ENCODE results near the gene HSPA8. TPM values are rescaled to one million over a fixed set of nuclear protein-coding genes. Genes with fewer than 3 reads are reported as not detected.
"Not testable (repeated sequence)": the region's sequence is repeated elsewhere in the genome, so short reads cannot be mapped to it uniquely, and the experiment has no call there.

Gene HSPA8
- total RNA-seq, 1 donor from 2014 or later: 1,277 TPM

DNA sequence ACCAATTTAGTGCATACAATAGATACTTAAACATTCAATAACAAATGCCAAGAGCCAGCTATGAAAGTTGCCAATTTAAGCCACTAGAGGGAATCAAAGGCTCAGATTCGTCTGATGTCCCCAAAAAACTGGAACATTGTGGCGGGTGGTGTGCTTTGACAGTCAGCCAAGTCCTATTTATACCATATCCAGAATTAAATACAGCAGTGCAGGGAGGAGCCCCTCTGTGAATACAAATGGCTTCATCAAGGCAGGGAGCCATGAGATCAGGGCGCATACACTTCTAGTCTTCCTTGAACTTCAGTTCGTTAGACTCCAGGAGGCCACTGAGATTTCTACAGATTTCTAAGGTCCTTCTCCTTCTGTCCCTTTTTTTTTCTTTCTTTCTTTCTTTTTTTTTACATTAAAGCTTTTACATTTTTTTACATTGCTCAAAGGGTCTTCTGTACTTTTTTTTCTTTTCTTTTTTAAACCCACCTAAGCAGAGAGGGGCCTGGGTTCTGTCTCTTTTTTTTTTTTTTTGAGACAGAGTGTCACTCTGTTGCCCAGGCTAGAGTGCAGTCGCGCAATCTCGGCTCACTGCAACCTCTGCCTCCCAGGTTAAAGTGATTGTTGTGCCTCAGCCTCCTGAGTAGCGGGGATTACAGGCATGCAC lies 41.5 kb upstream of the HSPA8 start:
- no peak for FAIRE-seq
- H3K4me3 ChIP-seq (ENCODE audit: low read depth, low read length): no peak overlapping the region
- no peaks in the 10 kb centered on the region for H3K36me3 ChIP-seq (ENCODE audit: control insufficient read depth, insufficient read depth, low read length)
- H3K27me3 ChIP-seq (ENCODE audit: control insufficient read depth, insufficient read depth, low read length): no peaks in the 10 kb centered on the region
- TF ChIP-seq, protein P1, sequence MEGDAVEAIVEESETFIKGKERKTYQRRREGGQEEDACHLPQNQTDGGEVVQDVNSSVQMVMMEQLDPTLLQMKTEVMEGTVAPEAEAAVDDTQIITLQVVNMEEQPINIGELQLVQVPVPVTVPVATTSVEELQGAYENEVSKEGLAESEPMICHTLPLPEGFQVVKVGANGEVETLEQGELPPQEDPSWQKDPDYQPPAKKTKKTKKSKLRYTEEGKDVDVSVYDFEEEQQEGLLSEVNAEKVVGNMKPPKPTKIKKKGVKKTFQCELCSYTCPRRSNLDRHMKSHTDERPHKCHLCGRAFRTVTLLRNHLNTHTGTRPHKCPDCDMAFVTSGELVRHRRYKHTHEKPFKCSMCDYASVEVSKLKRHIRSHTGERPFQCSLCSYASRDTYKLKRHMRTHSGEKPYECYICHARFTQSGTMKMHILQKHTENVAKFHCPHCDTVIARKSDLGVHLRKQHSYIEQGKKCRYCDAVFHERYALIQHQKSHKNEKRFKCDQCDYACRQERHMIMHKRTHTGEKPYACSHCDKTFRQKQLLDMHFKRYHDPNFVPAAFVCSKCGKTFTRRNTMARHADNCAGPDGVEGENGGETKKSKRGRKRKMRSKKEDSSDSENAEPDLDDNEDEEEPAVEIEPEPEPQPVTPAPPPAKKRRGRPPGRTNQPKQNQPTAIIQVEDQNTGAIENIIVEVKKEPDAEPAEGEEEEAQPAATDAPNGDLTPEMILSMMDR (IDR thresholded peaks at IDR 0.05; ENCODE audit: insufficient read depth, low read length, severe bottlenecking): peak; percentile 57
- peak; percentile 55 for DNase-seq (ENCODE audit: low read depth)

DNA sequence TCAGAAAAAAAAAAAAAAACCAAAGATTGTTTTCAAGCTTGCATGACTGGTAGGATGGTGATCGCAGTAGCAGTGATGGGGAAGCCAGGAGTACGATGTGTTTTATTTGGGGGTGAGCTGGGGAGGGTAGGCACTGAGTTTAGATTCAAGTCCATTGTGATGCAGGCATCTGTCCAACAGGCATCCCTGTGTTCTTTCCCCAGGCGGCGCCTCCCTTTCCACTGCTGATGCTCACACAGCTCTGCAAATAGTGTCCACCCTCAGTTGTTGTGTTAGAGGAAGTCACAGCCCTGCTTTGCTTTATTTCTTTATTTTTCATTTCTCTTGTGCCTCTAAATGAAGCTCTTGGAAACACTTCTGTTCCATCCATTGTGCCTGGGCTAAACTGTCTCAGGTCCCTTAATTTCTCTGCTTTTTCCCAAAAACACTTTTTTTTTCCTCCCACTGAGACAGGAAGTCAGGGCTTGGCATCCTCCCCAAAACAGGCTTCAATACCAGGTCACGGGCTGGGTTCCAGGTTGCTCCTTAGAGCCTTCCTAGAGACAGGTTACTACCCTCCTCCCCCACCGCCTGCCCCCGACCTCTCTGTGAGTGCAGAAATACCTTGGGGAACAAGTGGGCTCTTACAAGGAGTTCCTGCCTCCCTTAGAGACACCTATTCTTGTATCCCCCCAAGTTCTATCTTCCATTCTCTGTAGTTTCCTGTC lies 38.6 kb upstream of the HSPA8 start:
- TF ChIP-seq, protein P1 (IDR thresholded peaks at IDR 0.05; ENCODE audit: insufficient read depth, low read length, severe bottlenecking): no peak
- Histone ChIP-seq H3K36me3 (ENCODE audit: control insufficient read depth, insufficient read depth, low read length) (no peaks in the 10 kb centered on the region), H3K4me3 (ENCODE audit: low read depth, low read length) (no peak overlapping the region), H3K27me3 (ENCODE audit: control insufficient read depth, insufficient read depth, low read length) (no peaks in the 10 kb centered on the region)
- FAIRE-seq (no peak), DNase-seq (ENCODE audit: low read depth) (no peak)

DNA sequence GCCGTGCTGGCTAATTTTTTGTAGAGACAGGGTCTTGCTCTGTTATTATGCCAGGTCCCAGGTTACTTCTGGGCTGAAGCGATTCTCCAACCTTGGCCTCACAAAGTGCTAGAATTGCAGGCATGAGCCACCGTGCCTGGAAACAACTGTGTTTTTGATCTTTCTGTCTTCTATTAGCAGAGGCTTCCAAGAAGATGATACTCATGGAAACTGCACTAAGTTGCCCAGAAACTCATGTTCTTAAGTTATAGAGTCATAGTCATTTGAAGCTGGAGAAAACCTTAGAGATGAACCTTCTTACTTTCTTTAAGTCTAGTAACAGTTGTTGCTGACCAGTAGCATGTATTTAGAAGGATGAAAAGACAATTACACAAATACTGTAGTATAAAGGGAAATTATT lies 37.1 kb upstream of the HSPA8 start:
- Histone ChIP-seq H3K36me3 (ENCODE audit: control insufficient read depth, insufficient read depth, low read length) (no peaks in the 10 kb centered on the region), H3K27me3 (ENCODE audit: control insufficient read depth, insufficient read depth, low read length) (no peaks in the 10 kb centered on the region), H3K4me3 (ENCODE audit: low read depth, low read length) (no peak overlapping the region)
- DNase-seq (ENCODE audit: low read depth): no peak
- FAIRE-seq: no peak
- TF ChIP-seq, protein P1 (IDR thresholded peaks at IDR 0.05; ENCODE audit: insufficient read depth, low read length, severe bottlenecking): no peak

DNA sequence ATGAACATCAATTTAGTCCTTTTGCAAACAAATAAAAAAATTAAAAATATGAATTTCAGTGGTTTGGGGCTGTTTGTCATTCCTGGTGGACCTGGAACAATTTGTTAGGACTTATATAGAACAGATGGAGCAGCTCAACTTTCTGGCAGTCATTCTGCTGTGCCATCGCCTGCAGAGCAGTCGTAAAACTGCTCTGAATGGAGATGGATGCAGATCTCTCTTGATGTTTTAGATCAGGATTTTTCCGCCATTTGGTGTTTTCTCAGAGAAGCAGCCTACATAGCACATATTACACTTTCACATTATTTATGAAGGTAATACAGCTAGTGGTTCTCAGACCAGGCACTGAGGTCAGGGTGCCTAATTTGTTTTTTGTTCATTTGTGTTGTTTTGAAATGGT lies 31.8 kb upstream of the HSPA8 start:
- Histone ChIP-seq H3K36me3 (ENCODE audit: control insufficient read depth, insufficient read depth, low read length) (no peaks in the 10 kb centered on the region), H3K27me3 (ENCODE audit: control insufficient read depth, insufficient read depth, low read length) (no peaks in the 10 kb centered on the region), H3K4me3 (ENCODE audit: low read depth, low read length) (no peak overlapping the region)
- FAIRE-seq (no peak), DNase-seq (ENCODE audit: low read depth) (no peak)
- TF ChIP-seq, protein P1 (IDR thresholded peaks at IDR 0.05; ENCODE audit: insufficient read depth, low read length, severe bottlenecking): no peak

DNA sequence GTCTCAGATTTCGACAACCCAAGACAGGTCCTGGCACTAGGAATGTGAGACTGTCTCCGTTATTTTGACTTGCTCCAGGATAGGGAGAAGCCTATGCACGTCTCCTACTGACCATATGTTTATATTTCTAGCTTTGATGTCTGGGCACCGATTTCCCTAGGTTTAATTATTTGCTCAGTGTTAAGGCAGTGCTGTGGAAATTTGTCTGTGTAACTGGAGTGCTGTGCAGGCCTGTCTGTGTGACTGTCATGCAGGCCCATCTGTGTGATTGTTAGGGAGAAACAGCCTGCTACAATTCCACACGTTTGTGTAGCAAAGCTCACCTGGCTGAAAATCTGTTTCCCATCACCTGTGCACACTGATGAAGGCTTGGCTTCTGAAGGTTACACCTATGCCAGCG lies 29.6 kb upstream of the HSPA8 start:
- Histone ChIP-seq H3K4me3 (ENCODE audit: low read depth, low read length) (no peak overlapping the region), H3K36me3 (ENCODE audit: control insufficient read depth, insufficient read depth, low read length) (no peaks in the 10 kb centered on the region), H3K27me3 (ENCODE audit: control insufficient read depth, insufficient read depth, low read length) (no peaks in the 10 kb centered on the region)
- TF ChIP-seq, protein P1 (IDR thresholded peaks at IDR 0.05; ENCODE audit: insufficient read depth, low read length, severe bottlenecking): no peak
- DNase-seq (ENCODE audit: low read depth) (no peak), FAIRE-seq (no peak)

DNA sequence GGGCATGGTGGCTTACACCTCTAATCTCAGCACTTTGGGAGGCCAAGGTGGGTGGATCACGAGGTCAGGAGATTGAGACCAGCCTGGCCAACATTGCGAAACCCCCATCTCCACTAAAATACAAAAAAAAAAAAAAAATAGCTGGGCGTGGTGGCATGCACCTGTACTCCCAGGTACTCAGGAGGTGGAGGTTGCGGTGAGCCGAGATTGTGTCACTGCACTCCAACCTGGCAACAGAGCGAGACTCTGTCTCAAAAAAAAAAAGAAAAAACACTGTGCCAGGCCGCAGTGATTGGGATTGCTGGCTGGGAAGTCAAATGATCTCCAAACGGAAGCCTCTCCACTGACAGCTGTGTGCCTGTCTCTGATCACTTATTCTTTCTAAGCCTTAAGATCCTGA lies 28.2 kb upstream of the HSPA8 start:
- not testable (repeated sequence) for FAIRE-seq; H3K27me3 ChIP-seq (ENCODE audit: control insufficient read depth, insufficient read depth, low read length); DNase-seq (ENCODE audit: low read depth); H3K36me3 ChIP-seq (ENCODE audit: control insufficient read depth, insufficient read depth, low read length); H3K4me3 ChIP-seq (ENCODE audit: low read depth, low read length)

DNA sequence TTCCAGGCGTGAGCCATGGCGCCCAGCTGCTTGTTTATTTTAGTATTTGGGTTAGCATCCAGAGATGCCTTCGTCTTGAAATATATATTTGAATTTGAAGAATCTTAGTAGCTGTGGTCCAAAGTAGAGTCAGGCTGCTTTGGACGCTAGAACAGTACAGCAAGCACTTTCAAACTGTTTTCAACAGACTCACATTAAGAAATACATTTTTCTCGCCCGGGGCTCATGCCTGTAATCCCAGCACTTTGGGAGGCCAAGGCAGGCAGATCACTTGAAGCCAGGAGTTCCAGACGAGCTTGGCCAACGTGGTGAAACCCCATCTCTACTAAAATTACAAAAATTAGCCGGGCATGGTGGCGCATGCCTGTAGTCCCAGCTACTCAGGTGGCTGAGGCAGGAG lies 27.0 kb upstream of the HSPA8 start:
- not testable (repeated sequence) for DNase-seq (ENCODE audit: low read depth); H3K27me3 ChIP-seq (ENCODE audit: control insufficient read depth, insufficient read depth, low read length); FAIRE-seq; H3K4me3 ChIP-seq (ENCODE audit: low read depth, low read length); H3K36me3 ChIP-seq (ENCODE audit: control insufficient read depth, insufficient read depth, low read length)

DNA sequence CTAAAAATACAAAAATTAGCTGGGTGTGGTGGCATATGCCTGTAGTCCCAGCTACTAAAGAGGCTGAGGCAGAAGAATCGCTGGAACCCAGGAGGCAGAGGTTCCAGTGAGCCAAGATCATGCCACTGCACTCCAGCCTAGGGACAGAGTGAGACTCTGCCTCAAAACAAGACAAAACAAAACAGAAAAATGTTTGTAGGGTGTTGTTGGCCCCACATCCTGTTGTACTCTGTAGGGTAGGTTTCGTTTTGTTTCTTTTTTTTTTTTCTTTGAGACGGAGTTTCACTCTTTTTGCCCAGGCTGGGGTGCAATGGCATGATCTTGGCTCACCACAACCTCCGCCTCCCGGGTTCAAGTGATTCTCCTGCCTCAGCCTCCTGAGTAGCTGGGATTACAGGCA lies 25.7 kb upstream of the HSPA8 start:
- H3K36me3 ChIP-seq (ENCODE audit: control insufficient read depth, insufficient read depth, low read length); H3K4me3 ChIP-seq (ENCODE audit: low read depth, low read length); FAIRE-seq; DNase-seq (ENCODE audit: low read depth); H3K27me3 ChIP-seq (ENCODE audit: control insufficient read depth, insufficient read depth, low read length): not testable (repeated sequence)
